ENCODE measurements around the gene CR2.
"Not testable (repeated sequence)": the region's sequence is repeated elsewhere in the genome, so short reads cannot be mapped to it uniquely, and the experiment has no call there.

Gene CR2

DNA sequence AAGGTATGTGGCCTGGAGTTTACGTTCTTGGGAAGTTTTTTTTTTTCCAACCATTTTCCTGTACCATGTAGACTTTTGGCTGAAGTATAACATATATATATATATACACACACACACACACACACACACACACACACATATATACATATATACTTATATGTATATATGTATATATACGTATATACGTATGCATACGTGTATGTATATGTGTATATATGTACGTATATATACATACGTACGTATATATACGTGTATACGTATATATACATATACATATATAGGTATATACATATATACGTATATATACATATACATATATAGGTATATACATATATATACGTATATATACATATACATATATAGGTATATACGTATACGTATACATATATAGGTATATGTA is 60.8 kb downstream of the CR2 start:
- DNase-seq, result no peak

DNA sequence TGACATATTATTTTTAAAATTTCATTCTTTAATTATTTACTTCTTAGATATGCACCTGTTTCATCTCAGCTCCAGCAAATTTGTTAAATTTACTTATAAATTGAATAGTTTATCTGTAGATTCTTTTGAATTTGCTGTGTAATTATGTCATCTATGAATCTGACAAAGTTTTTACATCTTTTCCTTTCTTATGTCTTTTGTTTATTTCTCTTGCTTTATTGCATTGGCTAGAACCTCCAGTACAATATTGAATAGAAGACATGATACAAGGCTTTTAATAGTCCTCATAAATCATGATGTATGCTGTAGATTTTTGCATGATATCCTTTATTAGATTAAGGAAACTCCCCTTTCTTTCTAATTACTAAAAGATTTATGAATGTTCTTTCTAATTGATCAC is 62.6 kb downstream of the CR2 start:
- DNase-seq, result no peak

DNA sequence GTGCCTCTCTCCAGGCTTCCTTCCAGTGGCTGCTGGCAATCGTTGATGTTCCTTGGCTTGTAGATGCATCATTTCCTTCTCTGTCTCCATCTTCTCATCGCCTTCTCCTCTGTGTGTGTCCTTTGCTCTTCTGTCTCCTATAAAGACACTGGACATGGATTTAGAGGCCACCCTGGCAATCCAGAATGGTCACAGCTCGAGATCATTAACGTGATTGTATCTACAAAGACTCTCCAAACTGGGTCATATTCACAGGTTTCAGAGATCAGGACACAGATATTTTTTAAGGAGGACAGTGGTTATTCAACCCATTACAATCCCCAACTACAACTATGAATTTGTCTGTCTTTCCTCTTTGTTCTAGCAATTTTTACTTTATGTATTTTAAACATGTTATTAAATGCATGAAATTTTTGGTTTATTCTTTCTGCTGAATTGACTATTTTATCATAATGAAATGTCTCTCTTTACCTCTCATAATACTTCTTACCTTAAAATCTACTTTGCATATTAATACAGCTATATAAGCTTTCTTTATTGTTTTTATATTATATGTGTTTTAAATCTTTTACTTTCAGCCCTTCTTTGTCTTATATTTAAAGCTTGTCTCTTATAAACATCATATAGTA is 64.6 kb downstream of the CR2 start:
- DNase-seq, result no peak

DNA sequence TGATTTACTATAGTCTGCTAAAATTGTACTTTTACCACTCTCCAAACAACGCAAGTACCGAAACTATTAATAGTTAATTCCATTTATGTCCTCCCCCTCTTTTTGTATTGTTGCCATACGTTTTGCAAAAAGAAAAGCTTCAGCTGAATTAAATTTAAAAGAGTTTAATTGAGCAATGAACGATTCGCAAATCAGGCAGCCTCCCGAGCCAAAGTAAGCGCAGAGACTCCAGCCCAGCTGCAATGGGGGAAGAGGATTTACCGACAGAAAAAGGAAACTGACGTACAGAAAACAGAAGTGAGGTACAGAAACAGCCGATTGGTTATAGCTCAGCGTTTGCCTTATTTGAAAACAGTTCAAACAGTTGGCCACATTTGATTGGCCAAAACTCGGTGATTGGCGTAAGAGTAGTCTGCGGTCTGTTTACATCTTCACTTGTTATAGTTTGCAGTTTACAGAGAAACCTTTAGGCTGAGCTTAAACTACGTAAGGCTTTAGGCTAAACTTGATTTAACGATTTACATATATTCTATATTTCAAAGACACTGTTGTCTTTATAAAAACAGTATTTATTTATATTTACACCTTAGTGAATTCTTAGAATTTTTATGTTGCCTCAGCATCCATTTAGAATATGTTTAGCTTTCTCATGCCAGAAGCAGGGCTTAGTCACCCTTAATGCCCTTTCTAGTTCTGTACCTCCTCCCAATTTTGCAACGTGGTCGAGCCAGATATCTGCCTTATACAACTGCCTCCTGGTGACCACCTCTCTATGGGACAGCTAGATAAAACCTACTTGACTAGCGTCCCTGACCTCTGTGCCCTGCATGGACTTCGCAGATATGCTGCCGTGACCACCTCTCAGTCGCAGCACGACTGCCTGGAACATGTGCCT is 65.6 kb downstream of the CR2 start:
- DNase-seq, result no peak

DNA sequence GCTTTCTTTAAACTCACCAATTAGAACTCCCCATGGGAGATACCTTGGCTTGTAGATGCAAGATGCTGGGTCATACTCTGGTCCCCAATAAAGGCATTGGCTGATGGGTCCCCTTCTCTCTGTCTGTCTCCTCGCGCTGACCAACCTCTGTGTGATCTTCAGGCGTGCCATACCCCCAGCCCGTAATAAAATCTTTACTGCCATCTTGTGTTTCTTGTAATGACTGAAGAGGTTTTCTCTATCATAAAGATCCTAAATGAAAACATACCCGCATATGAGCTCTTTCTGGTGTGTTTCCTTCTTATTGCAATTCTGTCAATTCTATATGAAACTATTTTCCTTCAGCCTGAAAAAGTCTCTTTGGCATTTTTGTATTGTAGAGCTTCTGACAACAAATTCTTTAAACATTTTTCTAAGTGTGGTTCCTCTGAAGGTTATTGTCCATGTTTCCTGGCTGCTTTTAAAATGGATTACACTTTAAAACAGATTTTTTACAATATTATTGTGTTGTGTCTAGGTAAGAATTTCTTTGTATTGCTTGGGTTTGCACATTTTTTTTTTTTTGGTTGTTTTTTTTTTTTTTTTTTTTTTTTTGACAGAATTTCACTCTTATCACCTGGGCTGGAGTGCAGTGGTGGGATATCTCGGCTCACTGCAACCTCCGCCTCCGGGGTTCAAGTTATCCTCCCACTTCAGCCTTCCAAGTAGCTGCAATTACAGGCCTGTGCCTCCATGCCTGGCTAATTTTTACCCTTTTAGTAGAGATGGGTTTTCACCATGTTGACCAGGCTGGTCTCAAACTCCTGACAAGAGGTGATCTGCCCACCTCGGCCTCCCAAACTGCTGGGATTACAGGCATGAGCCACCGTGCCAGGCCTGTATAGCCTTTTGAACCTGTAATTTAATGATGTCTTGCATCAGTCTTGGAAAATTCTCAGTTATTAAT is 66.5 kb downstream of the CR2 start:
- not testable (repeated sequence) for DNase-seq

DNA sequence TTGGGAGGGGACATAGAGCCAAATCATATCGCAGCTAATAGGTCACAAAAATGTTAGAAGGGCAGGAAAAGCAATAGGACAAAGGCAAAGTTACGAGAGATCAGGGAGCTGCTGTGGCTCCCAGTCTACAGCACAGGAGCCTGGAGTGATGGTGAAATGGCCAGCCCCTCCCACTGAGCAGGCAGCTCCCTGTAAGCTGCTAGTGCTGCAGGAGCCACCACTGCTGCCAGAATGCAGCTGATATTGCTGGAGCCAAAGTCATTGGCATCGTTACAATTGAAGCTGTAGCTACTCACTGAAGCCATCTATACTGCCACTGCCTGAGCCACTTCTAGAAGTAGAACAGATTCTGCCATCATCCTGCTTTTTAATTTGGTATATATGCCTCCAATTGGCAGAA is 71.1 kb downstream of the CR2 start:
- DNase-seq, result not testable (repeated sequence)

DNA sequence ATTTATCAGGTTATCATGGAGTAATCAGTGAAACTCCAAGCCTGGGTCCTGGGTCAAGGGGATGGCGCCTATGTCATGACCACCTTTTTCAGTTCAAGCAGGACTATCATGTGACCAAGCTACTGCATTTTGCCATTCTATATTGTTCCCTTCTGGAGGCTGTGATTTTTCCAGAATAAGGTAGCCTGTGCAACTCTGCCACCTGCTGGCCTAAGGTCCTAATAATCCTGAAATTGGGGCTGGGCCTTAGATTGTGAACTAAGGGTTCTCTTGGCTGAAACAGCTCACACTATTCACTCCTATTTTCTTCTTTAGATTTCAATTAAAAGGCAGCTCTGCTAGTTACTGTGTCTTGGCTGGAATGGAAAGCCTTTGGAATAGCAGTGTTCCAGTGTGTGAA is 74.3 kb downstream of the CR2 start:
- not testable (repeated sequence) for DNase-seq

DNA sequence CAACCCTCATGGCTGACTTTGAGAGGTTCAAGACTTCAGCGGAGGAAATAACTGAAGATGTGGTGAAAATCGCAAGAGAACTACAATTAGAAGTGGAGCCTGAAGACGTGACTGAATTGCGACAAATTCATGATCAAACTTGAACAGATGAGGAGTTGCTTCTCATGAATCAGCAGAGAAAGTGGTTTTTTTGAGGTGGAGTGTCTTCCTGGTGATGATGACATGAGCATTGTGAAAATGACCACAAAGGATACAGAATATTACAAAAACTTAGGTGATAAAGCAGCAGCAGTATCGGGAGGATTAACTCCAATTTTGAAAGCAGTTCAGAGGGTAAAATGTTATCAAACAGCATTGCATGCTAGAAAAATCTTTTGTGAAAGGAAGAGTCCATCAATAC is 82.1 kb downstream of the CR2 start:
- DNase-seq, result not testable (repeated sequence)

All from CD4-positive, alpha-beta T cell treated with Interleukin-15 for 1 hour (primary cell).